AG09309 (cell line): ENCODE measurements around the gene GIPC1.
A peak's percentile ranks its signal among the peaks of the same experiment; 100 is the strongest.

Experiments used
- DNase-seq: peaks from one replicate; pipeline ENCODE4 v3.0.0-alpha.2; 2010; ENCODE audit warnings: low read depth
- H3K4me3 ChIP-seq: 2 replicates; pipeline ENCODE4 v1.5.1; 2011; ENCODE audit warnings: mild to moderate bottlenecking, low read depth, low read length, moderate library complexity; ENCODE audit not compliant: control insufficient read depth
- TF ChIP-seq, protein P1 (sequence below): IDR thresholded peaks from 2 replicates; pipeline ENCODE4 v1.5.1; 2011; ENCODE audit warnings: mild to moderate bottlenecking, low read depth, low read length, inconsistent platforms; ENCODE audit not compliant: insufficient read depth, control insufficient read depth; ENCODE audit errors: missing control alignments

GIPC1 gene

DNA sequence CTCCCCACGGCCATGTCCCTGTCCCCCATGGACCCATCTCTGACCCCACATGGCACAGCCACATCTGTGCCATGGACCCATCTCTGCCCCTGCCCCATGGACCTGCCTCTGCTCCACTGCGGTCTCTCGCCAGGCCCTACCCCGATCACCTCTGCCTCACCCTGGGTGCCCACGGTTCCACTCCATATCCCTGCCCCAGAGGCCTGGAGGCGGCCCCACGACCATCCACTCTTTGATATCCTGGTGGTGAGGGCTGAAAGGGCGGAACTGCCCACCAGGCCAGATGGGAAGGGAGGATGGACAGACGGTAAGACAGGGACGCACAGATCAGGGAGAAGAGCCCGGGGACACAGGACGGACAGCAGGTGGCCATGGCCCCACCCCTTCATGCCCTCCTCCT lies 21.1 kb downstream of the GIPC1 start:
- no peak for DNase-seq
- TF ChIP-seq, protein P1, sequence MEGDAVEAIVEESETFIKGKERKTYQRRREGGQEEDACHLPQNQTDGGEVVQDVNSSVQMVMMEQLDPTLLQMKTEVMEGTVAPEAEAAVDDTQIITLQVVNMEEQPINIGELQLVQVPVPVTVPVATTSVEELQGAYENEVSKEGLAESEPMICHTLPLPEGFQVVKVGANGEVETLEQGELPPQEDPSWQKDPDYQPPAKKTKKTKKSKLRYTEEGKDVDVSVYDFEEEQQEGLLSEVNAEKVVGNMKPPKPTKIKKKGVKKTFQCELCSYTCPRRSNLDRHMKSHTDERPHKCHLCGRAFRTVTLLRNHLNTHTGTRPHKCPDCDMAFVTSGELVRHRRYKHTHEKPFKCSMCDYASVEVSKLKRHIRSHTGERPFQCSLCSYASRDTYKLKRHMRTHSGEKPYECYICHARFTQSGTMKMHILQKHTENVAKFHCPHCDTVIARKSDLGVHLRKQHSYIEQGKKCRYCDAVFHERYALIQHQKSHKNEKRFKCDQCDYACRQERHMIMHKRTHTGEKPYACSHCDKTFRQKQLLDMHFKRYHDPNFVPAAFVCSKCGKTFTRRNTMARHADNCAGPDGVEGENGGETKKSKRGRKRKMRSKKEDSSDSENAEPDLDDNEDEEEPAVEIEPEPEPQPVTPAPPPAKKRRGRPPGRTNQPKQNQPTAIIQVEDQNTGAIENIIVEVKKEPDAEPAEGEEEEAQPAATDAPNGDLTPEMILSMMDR = no peak
- no peak overlapping the region for H3K4me3 ChIP-seq

GRCh38 chr19:14473978-14474578 lies 21.8 kb downstream of the GIPC1 start:
- TF ChIP-seq, protein P1 = no peak
- no peak overlapping the region for H3K4me3 ChIP-seq
- no peak for DNase-seq

DNA sequence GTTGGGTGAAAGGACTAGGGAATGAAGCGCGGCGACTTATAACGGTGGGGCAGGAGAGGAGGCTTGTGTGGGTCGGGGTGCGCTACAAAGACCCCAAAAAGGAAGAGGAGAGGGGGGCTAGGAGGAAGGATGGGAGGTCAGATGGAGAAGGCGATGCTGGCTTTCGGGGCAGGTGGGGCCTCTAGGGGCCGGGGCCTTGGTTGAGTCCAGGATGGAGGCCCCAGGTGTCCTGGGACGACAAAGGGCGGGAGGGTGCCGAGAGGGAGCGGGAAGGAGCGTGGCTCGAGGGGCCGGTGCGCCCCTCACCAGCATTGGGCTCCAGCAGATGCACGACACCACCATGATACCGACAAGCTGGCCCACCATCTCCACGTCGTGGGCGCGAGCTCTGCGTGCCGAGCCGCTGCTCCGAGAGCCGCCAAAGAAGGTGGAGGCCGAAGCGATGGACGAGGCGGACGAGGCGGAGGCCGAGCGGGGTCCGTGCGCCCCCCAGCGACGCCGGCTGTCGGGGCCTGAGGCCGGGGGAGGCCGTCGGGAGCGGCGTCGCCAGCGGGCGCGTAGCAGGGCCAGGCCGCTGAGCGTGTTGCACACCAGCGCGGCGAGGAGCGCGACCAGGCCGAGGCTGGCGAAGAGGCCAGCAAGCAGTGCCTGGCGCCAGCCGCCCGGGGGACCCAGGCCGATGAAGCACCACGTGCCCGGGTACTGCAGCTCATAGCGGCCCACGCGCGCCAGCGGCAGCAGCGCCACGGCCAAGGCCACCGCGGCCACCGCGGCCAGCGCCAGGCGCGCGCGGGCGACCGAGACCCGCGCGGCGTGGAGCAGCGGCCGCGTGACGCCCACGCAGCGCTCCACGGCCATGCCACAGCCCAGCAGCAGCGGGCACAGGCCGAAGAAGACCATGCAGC lies 22.6 kb downstream of the GIPC1 start:
- TF ChIP-seq, protein P1 = no peak
- no peak overlapping the region for H3K4me3 ChIP-seq

DNA sequence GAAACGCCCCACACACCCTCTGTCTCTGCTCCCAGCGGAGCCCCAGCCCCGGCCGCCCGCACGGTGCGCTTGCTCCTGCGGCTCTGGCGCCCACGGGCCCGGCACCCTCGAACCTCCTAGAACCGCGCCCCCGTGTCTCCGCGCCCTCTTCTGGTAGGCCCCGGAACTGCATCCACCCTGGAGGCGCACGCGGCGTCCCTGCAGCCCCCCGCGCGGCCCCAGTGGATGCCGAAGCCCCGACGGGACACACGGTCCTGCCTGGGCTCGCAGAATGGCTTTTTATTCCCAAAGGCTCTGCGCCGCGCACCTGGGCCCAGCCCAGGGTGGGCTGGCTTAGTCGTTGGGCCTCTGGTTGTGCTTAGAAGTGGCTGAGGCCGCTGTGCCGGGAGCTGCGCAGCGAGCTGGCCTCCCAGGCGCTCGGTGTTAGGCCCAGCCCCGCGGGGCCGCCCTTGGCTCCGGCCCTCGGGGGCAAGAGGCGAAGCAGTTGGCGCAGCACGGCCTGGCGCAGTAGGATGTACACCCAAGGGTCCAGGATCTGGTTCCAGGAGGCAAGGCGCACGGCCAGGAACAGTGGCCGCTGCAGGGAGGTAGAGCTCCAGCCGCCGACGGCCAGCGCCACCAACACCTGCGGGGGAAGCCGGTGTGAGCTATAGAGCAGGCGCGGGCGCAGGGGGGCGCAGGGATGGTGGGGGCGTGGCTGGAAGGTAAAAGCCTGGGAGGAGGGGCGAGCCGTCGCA lies 23.6 kb downstream of the GIPC1 start:
- no peak overlapping the region for H3K4me3 ChIP-seq
- DNase-seq = no peak
- TF ChIP-seq, protein P1 = peak; percentile 88

More for the DNA sequence above, 22.6 kb downstream of the GIPC1 start:
- DNase-seq = no peak

DNA sequence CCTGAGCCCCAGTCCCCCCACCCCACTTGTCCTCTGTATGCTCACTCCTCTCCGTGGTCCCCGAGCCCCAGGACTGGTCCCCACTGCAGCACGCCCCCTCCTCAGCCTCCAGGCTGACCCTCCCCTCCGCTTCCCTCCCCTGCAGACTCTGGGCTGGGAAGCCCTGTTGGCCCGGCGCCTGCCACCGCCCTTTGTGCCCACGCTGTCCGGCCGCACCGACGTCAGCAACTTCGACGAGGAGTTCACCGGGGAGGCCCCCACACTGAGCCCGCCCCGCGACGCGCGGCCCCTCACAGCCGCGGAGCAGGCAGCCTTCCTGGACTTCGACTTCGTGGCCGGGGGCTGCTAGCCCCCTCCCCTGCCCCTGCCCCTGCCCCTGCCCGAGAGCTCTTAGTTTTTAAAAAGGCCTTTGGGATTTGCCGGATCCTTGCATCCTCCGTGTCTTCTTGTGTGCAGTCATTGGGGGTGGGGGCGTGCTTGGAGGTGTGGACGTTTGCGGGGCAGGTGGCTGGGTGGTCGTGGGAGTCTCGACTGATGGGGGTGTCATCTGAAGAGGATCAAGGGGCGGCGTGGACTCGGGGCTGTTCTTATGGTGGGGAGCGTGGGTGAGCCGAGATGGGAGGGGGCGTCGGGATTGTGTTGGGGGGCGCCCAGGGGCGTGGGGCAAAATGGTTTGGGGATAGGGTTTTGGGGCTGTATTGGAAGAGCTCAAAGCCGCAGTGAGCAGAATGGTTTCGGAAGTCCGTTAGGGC lies 24.3 kb downstream of the GIPC1 start:
- no peak for DNase-seq
- no peak overlapping the region for H3K4me3 ChIP-seq
- TF ChIP-seq, protein P1 = no peak
